Measurements from ENCODE around the gene MAPK4. TPM values are rescaled to one million over a fixed set of nuclear protein-coding genes. Genes with fewer than 3 reads are reported as not detected.

The MAPK4 gene
- total RNA-seq, 4 donors from 2014 or later, result 0.26 to 2.8 (median 0.77) TPM

GRCh38 chr18:50719471-50720324 is 159.8 kb downstream of the MAPK4 start:
- Histone ChIP-seq H3K4me1 (no peaks in the 10 kb centered on the region), H3K27me3 (no peaks in the 10 kb centered on the region), H3K27ac (no peak overlapping the region), H3K36me3 (no peaks in the 10 kb centered on the region), H3K4me3 (no peak overlapping the region), H3K9me3 (no peaks in the 10 kb centered on the region)
- TF ChIP-seq POLR2A (IDR thresholded peaks at IDR 0.05) (no peak), CTCF (IDR thresholded peaks at IDR 0.05) (no peak)
- DNase-seq, result no peak
- intact Hi-C loops (cut with DNase I; ENCODE audit: low total_unique reads), result no loop called here

GRCh38 chr18:50720325-50720674 is 160.4 kb downstream of the MAPK4 start:
- Histone ChIP-seq H3K4me1 (no peaks in the 10 kb centered on the region), H3K9me3 (no peaks in the 10 kb centered on the region), H3K27me3 (no peaks in the 10 kb centered on the region), H3K4me3 (no peak overlapping the region), H3K27ac (no peak overlapping the region), H3K36me3 (no peaks in the 10 kb centered on the region)
- TF ChIP-seq CTCF (IDR thresholded peaks at IDR 0.05) (no peak), POLR2A (IDR thresholded peaks at IDR 0.05) (no peak)
- no peak for DNase-seq
- intact Hi-C loops (cut with DNase I; ENCODE audit: low total_unique reads), result no loop called here

GRCh38 chr18:50721006-50721405 is 161.1 kb downstream of the MAPK4 start:
- no peak for DNase-seq
- Histone ChIP-seq H3K27me3 (no peaks in the 10 kb centered on the region), H3K4me1 (no peaks in the 10 kb centered on the region), H3K4me3 (no peak overlapping the region), H3K36me3 (no peaks in the 10 kb centered on the region), H3K9me3 (no peaks in the 10 kb centered on the region), H3K27ac (no peak overlapping the region)
- intact Hi-C loops (cut with DNase I; ENCODE audit: low total_unique reads), result no loop called here
- TF ChIP-seq CTCF (IDR thresholded peaks at IDR 0.05) (no peak), POLR2A (IDR thresholded peaks at IDR 0.05) (no peak)

GRCh38 chr18:50721451-50722120 is 161.7 kb downstream of the MAPK4 start:
- no peak overlapping the region for H3K4me3 ChIP-seq
- no peaks in the 10 kb centered on the region for H3K9me3 ChIP-seq
- H3K27ac ChIP-seq, result no peak overlapping the region
- TF ChIP-seq POLR2A (IDR thresholded peaks at IDR 0.05) (no peak), CTCF (IDR thresholded peaks at IDR 0.05) (no peak)
- H3K4me1 ChIP-seq, result no peaks in the 10 kb centered on the region
- no peak for DNase-seq
- H3K27me3 ChIP-seq, result no peaks in the 10 kb centered on the region
- no peaks in the 10 kb centered on the region for H3K36me3 ChIP-seq
- intact Hi-C loops (cut with DNase I; ENCODE audit: low total_unique reads), result no loop called here

- Histone ChIP-seq H3K27me3 (no peaks in the 10 kb centered on the region), H3K27ac (no peak overlapping the region), H3K4me3 (no peak overlapping the region), H3K9me3 (no peaks in the 10 kb centered on the region), H3K4me1 (no peaks in the 10 kb centered on the region), H3K36me3 (no peaks in the 10 kb centered on the region)
- TF ChIP-seq POLR2A (IDR thresholded peaks at IDR 0.05), result no peak
- TF ChIP-seq CTCF (IDR thresholded peaks at IDR 0.05), result no peak
- intact Hi-C loops (cut with DNase I; ENCODE audit: low total_unique reads), result no loop called here
- DNase-seq, result no peak
Measured at GRCh38 chr18:50722311-50722710, 162.4 kb downstream of the MAPK4 start.

Measured in uterus (tissue), 4 donors.